Measurements from ENCODE around the gene HBD. TPM values are rescaled to one million over a fixed set of nuclear protein-coding genes. Genes with fewer than 3 reads are reported as not detected.

HBD gene
- total RNA-seq, 1 experiment from 2014 or later = not detected

DNA sequence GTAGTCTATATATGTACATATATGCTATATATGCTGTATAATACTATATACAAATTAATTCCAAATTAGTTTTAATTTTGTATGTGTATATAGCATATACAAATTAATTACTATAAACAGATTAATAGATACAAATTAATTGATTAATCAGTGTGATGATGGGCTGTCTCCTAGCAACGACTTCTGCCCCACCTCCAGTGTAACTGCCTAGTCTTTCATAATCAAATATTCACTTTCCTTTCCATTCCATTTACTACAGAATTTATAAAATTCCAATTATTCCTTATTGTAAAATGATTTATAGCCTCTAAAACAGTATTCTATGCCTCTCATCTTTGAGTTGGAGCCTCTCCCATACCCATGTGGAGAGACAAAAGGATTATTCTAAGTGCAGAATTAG lies 976 bp downstream of the HBD start:
- no peak for DNase-seq (ENCODE audit: low spot score)

GRCh38 chr11:5232821-5233220 lies 1.5 kb downstream of the HBD start:
- DNase-seq (ENCODE audit: low spot score) = no peak

- DNase-seq (ENCODE audit: low spot score) = no peak
These were observed 2.1 kb downstream of the HBD start for GRCh38 chr11:5232176-5232575.

- DNase-seq (ENCODE audit: low spot score) = no peak
These were observed 3.2 kb downstream of the HBD start for GRCh38 chr11:5231111-5231510.

DNA sequence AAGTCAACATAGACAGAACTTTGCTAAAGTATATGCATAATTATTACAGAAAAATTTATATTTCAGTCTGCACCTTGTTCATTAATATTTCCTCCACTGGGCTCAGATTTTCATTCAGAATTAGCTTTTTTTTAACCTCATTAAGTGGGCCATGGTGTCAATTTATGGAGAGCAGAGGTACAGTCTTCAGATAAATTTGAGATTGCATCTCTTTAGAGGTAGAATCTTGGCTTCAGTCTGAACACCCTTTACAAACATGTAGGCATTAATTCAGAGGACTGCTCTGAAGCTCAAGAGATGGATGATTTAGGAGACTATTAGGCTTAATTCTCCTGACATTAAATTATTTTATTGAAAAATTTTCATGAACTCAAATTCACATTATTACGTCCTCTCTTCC lies 4.0 kb downstream of the HBD start:
- no peak for DNase-seq (ENCODE audit: low spot score)

DNA sequence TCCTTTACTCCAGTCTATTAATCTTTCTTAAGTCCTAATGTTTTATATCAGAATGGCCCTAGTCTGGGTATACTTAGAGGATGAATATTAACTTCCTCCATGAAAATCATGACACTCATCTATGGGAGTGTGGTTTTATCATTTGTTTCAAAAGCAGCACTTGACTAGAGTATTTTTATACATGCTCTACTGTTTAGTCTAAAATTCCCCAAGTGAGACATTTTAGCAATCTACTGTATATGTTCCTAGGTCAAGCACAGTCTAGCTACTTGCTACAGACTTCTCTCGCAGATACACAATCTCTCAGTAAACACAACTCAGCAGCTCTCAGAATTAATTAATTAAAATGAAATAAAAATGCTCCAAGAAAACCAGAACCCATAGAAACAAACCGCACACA lies 4.5 kb downstream of the HBD start:
- DNase-seq (ENCODE audit: low spot score) = no peak

DNA sequence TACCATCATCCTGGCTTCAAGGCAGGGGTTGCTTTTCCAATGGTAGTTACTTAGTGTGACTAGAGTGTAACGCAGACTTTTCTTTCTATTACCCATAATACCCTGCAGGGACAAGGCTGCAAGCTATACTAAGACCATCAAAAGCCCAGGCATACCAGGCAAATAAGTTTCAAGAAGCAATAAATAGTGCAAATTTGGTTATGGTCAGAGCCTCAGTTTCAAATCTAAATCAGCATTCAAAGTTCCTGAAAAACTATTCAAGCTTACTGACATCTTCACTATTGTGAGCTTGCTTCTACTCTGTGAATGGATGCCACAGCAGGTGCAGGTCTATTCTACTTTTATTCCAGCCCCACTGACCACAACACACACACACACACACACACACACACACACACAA lies 4.9 kb downstream of the HBD start:
- DNase-seq (ENCODE audit: low spot score) = no peak

DNA sequence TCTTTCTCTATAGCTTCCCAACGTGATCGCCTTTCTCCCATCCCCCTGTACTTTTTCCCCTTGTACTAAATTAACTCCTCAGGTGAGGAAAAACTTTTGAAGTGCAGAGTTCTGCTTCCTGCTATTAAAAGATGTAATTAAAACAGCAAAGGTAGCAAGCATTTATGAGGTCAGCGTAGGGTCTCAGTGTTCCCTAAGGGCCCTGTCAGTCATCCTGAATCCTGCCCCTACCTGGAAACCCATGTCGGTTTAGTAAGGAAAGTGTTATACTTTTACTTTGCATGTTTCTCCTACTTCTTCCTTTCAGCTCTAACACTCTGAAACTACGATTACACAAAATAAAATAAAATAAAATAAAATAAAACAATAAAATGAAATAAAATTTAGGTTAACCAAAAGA lies 6.2 kb downstream of the HBD start:
- no peak for DNase-seq (ENCODE audit: low spot score)

GRCh38 chr11:5227681-5228080 lies 6.6 kb downstream of the HBD start:
- no peak for DNase-seq (ENCODE audit: low spot score)

DNA sequence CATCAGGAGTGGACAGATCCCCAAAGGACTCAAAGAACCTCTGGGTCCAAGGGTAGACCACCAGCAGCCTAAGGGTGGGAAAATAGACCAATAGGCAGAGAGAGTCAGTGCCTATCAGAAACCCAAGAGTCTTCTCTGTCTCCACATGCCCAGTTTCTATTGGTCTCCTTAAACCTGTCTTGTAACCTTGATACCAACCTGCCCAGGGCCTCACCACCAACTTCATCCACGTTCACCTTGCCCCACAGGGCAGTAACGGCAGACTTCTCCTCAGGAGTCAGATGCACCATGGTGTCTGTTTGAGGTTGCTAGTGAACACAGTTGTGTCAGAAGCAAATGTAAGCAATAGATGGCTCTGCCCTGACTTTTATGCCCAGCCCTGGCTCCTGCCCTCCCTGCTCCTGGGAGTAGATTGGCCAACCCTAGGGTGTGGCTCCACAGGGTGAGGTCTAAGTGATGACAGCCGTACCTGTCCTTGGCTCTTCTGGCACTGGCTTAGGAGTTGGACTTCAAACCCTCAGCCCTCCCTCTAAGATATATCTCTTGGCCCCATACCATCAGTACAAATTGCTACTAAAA lies 7.5 kb downstream of the HBD start, which contains the start of gene HBB:
HBB (minus strand) TSS at position 340 of the 579 bp plus-strand sequence; CDS start at position 290, 50 bp downstream.
- no peak for DNase-seq (ENCODE audit: low spot score)

DNA sequence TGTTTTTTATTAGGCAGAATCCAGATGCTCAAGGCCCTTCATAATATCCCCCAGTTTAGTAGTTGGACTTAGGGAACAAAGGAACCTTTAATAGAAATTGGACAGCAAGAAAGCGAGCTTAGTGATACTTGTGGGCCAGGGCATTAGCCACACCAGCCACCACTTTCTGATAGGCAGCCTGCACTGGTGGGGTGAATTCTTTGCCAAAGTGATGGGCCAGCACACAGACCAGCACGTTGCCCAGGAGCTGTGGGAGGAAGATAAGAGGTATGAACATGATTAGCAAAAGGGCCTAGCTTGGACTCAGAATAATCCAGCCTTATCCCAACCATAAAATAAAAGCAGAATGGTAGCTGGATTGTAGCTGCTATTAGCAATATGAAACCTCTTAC lies 8.8 kb downstream of the HBD start:
- DNase-seq (ENCODE audit: low spot score) = no peak

- no peak for DNase-seq (ENCODE audit: low spot score)
These were observed 9.5 kb downstream of the HBD start for GRCh38 chr11:5224538-5225479.

- no peak for DNase-seq (ENCODE audit: low spot score)
These were observed 10.6 kb downstream of the HBD start for GRCh38 chr11:5223686-5224085.

GRCh38 chr11:5223146-5223545 lies 11.1 kb downstream of the HBD start:
- no peak for DNase-seq (ENCODE audit: low spot score)

DNA sequence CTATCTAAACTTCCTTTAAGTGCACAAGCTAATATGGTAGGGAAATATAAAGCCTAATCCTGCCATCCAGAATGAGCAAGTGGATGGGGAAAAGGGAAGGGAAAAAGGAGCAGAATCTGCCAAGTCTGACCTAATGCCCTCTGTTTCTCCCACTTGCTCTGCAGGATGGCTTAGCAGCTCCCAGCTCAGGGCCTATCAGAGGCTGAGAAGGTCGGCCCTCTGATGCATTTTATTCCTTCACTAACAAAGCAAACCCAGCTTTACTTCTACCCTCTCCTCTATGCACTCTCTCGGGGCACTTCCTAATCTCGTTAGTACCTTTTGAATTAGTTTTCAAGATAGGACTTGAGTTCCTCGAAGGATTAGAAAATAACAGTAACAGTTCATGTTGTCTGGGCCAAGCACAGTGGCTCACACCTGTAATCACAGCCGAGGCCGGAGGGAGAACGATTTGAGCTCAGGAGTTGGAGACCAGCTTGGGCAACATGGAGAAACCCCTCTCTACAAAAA lies 23.9 kb downstream of the HBD start:
- no peak for DNase-seq (ENCODE audit: low spot score)

- DNase-seq (ENCODE audit: low spot score) = peak; percentile 75
These were observed 29.5 kb downstream of the HBD start for GRCh38 chr11:5204787-5205186.

DNA sequence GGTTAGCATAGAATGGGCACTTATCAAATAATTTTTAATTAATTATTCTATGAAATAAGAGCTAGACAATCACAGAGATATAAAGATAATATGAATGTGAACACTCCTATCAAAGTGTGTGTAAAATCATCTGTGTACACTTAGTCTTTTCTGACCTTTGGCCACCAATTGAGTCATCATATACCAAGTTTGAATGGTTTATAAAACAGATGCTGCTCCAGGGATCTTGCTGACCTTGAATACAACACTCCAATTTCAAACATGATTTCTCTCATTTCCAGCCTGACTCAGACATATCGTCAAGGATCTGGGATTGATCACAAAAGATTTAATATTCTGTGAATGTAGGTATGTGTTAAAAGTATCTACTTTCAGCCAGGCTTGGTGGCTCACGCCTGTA lies 30.9 kb downstream of the HBD start:
- no peak for DNase-seq (ENCODE audit: low spot score)

GRCh38 chr11:5200582-5200981 lies 33.7 kb downstream of the HBD start, which contains the start of gene OR51V1:
Gene OR51V1, minus strand, starts transcription at chr11:5200682. Its CDS starts 0 bp downstream, at chr11:5200682.
- no peak for DNase-seq (ENCODE audit: low spot score)

DNA sequence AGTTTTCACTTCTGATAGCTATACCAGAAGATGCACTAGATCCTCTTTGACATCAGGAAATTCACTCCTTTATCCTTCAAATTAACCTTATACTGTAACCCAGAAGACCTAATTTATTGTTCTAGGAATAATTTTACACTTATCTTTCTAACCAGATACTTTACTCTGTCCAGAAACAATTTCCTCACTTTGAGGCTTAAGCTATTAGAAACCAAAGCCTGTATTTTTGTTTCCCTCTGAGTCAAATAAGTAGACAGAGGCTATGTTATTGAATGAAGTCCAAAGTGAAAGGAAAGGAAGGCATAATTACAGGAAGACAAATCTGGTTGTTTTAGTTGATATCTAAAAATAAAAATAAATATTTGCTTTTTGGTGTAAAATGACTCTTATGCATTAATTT lies 36.0 kb downstream of the HBD start:
- no peak for DNase-seq (ENCODE audit: low spot score)

GRCh38 chr11:5197536-5197935 lies 36.7 kb downstream of the HBD start:
- DNase-seq (ENCODE audit: low spot score) = no peak

DNA sequence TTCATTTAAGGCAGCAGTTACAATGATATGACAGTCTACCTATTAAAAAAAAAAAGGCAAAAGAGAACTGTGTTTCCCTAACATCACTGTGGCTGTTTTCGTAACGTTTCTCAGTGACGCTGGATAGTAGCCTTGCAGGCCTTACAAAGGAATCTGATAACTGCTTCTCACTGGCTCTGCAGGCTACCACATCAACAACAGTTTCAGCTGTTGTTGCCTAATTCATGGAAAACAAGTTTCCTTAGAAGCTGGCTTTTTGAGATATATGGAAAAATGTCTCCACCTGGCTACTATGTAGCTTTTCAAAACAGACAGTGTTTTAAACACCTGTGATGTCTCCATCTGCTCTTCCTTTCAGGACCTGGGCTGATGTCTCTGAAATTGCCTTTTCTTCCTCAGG lies 37.6 kb downstream of the HBD start:
- no peak for DNase-seq (ENCODE audit: low spot score)

DNA sequence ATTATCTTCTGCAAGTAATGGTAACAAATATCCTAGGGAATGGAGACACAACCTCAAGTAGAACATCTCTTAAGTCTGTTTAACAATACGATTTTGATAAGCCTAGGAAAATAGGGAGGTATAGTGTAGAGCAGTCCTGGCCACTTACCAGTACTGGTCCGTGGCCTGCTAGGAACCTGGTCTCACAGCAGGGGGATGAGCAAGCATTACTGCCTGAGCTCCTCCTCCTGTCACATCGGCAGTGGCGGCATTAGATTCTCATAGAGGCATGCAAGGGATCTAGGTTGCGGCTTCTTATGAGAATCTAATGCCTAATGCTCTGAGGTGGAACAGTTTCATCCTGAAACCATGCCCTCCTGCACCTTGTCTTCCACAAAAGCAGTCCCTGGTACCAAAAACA lies 38.2 kb downstream of the HBD start:
- no peak for DNase-seq (ENCODE audit: low spot score)

GRCh38 chr11:5192738-5193137 lies 41.5 kb downstream of the HBD start:
- DNase-seq (ENCODE audit: low spot score) = no peak

Measured in A172 (cell line).